ENCODE results near the gene RIPOR3. TPM values are rescaled to one million over a fixed set of nuclear protein-coding genes. Genes with fewer than 3 reads are reported as not detected.

RIPOR3 gene
- total and polyA plus RNA-seq, 9 of the 15 experiments (the other 6 are each of a cell fraction or from before 2014, with no cell fraction given), result 3.3 to 62.7 (median 21.4) TPM

DNA sequence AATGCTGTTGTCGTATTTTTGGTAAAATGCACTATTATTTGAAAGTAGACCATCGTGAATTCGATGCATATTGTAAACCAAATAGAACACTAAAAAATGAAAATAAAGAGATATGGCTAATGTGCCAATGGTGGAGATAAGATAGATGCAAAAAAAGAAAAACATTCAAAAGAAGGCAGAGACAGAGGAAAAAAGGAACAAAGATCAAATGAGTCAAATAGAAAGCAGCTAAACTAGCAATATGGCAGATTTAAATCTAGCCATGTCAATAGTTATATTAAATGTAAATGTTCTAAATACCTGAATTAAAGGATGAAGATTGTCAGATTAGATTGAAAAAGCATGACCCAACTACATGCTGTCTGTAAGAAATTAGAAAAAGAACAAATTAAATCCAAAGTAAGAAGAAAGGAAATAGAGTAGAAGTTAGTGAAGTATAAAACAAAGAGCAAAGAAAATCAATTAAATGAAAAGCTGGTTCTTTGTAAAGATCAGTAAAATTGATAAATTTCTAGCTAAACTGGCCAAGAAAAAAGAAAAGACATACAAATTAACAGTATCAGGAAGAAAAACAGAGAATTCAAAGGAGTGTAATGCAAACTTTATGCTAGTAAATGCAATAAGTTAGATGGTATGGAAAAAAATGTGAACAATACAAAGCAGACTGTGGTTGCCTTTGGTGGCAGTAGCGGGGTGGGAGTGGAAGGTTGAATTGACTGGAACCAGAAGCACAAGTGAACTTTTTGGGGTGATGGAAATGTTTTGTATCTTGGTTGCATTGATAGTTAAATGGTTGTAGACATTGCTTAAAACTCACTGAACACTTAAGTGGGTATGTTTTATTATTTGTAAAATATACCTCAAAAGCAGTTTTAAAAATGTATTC is 136.4 kb downstream of the RIPOR3 start (continued):
- TF ChIP-seq, protein P1, sequence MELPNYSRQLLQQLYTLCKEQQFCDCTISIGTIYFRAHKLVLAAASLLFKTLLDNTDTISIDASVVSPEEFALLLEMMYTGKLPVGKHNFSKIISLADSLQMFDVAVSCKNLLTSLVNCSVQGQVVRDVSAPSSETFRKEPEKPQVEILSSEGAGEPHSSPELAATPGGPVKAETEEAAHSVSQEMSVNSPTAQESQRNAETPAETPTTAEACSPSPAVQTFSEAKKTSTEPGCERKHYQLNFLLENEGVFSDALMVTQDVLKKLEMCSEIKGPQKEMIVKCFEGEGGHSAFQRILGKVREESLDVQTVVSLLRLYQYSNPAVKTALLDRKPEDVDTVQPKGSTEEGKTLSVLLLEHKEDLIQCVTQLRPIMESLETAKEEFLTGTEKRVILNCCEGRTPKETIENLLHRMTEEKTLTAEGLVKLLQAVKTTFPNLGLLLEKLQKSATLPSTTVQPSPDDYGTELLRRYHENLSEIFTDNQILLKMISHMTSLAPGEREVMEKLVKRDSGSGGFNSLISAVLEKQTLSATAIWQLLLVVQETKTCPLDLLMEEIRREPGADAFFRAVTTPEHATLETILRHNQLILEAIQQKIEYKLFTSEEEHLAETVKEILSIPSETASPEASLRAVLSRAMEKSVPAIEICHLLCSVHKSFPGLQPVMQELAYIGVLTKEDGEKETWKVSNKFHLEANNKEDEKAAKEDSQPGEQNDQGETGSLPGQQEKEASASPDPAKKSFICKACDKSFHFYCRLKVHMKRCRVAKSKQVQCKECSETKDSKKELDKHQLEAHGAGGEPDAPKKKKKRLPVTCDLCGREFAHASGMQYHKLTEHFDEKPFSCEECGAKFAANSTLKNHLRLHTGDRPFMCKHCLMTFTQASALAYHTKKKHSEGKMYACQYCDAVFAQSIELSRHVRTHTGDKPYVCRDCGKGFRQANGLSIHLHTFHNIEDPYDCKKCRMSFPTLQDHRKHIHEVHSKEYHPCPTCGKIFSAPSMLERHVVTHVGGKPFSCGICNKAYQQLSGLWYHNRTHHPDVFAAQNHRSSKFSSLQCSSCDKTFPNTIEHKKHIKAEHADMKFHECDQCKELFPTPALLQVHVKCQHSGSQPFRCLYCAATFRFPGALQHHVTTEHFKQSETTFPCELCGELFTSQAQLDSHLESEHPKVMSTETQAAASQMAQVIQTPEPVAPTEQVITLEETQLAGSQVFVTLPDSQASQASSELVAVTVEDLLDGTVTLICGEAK (IDR thresholded peaks at IDR 0.05), result no peak
- TF ChIP-seq, protein P1 (CRISPR knock-in tag; IDR thresholded peaks at IDR 0.05), result no peak
- TF ChIP-seq POLR2A (conservative IDR thresholded peaks at IDR 0.05) (0 out of 2 replicates have a peak, but pooled peaks have one; percentile 13), ZNF507 (tag; conservative IDR thresholded peaks at IDR 0.05) (peak; percentile 91), SP2 (IDR thresholded peaks at IDR 0.05; ENCODE audit: extremely low read depth, low read depth, low read length, poor library complexity, severe bottlenecking) (no peak), ZNF551 (CRISPR knock-in tag; IDR thresholded peaks at IDR 0.05) (0 out of 2 replicates have a peak, but pooled peaks have one; percentile 49), SUPT5H (IDR thresholded peaks at IDR 0.05) (0 out of 2 replicates have a peak, but pooled peaks have one; percentile 29)

Data from K562 (cell line).